ENCODE results near the gene WSB1. TPM values are rescaled to one million over a fixed set of nuclear protein-coding genes. Genes with fewer than 3 reads are reported as not detected.
A peak's percentile ranks its signal among the peaks of the same experiment; 100 is the strongest.

WSB1 gene
- total and polyA plus RNA-seq, 10 of the 15 experiments (the other 5 are each of a cell fraction or from before 2014, with no cell fraction given) = 26.6 to 458 (median 101) TPM

DNA sequence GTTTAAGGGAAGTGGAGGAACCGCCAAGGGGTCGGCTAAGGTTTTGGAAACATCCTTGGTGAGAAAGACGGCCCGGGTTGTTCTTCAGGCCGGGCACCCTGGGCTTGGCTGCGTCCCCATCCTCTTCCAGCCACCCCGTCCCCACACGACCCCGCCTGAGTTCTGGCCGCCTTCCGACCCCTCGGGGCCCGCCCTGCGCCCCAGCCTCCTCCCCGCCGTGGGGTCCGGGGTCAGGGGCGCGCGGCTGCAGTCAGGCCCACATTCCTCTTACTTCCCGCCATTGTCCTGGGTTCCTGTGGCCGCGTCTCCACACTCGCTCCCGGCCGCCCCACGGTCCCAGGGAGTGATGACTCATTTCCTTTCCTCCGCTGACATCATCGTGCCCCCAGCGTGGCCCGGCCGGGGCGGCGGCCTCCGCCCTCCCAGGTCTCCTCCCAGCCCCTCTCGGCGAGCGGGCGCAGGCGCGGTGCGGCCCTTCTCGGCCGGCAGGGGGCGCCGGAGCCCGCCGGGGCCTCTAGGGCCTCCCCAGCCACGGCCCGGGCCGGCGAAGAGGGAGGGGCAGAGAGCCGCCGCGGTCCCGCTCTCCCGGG lies 59.6 kb downstream of the WSB1 start (continued):
- TF ChIP-seq CREB1 (IDR thresholded peaks at IDR 0.05; ENCODE audit: low read depth) (peak; percentile 84), PAX5 (IDR thresholded peaks at IDR 0.05; ENCODE audit: borderline replicate concordance, low read depth, low read length) (no peak; the same call in 1 of the 2 replicates), ZNF384 (IDR thresholded peaks at IDR 0.05; ENCODE audit: borderline replicate concordance, low read depth, low read length) (peak; percentile 5; the same call in 1 of the 2 replicates), SIN3A (IDR thresholded peaks at IDR 0.05; ENCODE audit: low read depth, low read length) (peak; percentile 41; the same call in 1 of the 2 replicates), POLR2AphosphoS2 (IDR thresholded peaks at IDR 0.05; ENCODE audit: low read depth, low read length) (peak; percentile 54; the same call in 1 of the 2 replicates), CBX3 (IDR thresholded peaks at IDR 0.05; ENCODE audit: borderline replicate concordance, low read depth) (no peak), IRF5 (IDR thresholded peaks at IDR 0.05; ENCODE audit: borderline replicate concordance) (no peak), TCF3 (IDR thresholded peaks at IDR 0.05; ENCODE audit: borderline replicate concordance, insufficient read depth, low read depth, low read length) (no peak), SMARCA5 (IDR thresholded peaks at IDR 0.05) (peak; percentile 88), TARDBP (IDR thresholded peaks at IDR 0.05; ENCODE audit: borderline replicate concordance) (no peak), PML (IDR thresholded peaks at IDR 0.05; ENCODE audit: low read length) (no peak), FOS (IDR thresholded peaks at IDR 0.05; ENCODE audit: borderline replicate concordance, extremely low read depth, insufficient read length) (no peak), BMI1 (IDR thresholded peaks at IDR 0.05; ENCODE audit: borderline replicate concordance) (no peak), ETV6 (conservative IDR thresholded peaks at IDR 0.05 in 1 of 2, IDR thresholded peaks at IDR 0.05 in 1 of 2; ENCODE audit: borderline replicate concordance in 1 of 2, low read depth in 1 of 2) (peak in 1 of 2 experiments; percentile 24; a peak in 1 of 4 replicates), CEBPB (IDR thresholded peaks at IDR 0.05; ENCODE audit: borderline replicate concordance in 1 of 2, low read depth in 2 of 2, low read length in 2 of 2) (no peak), MYB (IDR thresholded peaks at IDR 0.05; ENCODE audit: borderline replicate concordance, low read depth, low read length) (no peak; the same call in 1 of the 2 replicates), JUND (IDR thresholded peaks at IDR 0.05; ENCODE audit: low read depth, low read length) (peak; percentile 85), HDAC2 (IDR thresholded peaks at IDR 0.05) (no peak), NFXL1 (IDR thresholded peaks at IDR 0.05; ENCODE audit: borderline replicate concordance) (0 out of 2 replicates have a peak, but pooled peaks have one; percentile 58), NBN (IDR thresholded peaks at IDR 0.05) (peak; percentile 62; the same call in 1 of the 2 replicates), MTA2 (IDR thresholded peaks at IDR 0.05; ENCODE audit: low read depth) (no peak), IKZF2 (IDR thresholded peaks at IDR 0.05) (peak; percentile 95 to 96), RELA (IDR thresholded peaks at IDR 0.05; ENCODE audit: borderline replicate concordance, partially characterized antibody) (no peak), ATF7 (IDR thresholded peaks at IDR 0.05; ENCODE audit: low read depth) (peak; percentile 91), ATF3 (IDR thresholded peaks at IDR 0.05; ENCODE audit: borderline replicate concordance, extremely low read depth, low read depth, low read length) (no peak), TCF7 (IDR thresholded peaks at IDR 0.05; ENCODE audit: borderline replicate concordance) (no peak)
- TF ChIP-seq, protein P1, sequence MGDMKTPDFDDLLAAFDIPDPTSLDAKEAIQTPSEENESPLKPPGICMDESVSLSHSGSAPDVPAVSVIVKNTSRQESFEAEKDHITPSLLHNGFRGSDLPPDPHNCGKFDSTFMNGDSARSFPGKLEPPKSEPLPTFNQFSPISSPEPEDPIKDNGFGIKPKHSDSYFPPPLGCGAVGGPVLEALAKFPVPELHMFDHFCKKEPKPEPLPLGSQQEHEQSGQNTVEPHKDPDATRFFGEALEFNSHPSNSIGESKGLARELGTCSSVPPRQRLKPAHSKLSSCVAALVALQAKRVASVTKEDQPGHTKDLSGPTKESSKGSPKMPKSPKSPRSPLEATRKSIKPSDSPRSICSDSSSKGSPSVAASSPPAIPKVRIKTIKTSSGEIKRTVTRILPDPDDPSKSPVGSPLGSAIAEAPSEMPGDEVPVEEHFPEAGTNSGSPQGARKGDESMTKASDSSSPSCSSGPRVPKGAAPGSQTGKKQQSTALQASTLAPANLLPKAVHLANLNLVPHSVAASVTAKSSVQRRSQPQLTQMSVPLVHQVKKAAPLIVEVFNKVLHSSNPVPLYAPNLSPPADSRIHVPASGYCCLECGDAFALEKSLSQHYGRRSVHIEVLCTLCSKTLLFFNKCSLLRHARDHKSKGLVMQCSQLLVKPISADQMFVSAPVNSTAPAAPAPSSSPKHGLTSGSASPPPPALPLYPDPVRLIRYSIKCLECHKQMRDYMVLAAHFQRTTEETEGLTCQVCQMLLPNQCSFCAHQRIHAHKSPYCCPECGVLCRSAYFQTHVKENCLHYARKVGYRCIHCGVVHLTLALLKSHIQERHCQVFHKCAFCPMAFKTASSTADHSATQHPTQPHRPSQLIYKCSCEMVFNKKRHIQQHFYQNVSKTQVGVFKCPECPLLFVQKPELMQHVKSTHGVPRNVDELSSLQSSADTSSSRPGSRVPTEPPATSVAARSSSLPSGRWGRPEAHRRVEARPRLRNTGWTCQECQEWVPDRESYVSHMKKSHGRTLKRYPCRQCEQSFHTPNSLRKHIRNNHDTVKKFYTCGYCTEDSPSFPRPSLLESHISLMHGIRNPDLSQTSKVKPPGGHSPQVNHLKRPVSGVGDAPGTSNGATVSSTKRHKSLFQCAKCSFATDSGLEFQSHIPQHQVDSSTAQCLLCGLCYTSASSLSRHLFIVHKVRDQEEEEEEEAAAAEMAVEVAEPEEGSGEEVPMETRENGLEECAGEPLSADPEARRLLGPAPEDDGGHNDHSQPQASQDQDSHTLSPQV (IDR thresholded peaks at IDR 0.05) = peak; percentile 90

Measured in GM12878 (cell line).